ENCODE results near the gene CYP27B1. TPM values are rescaled to one million over a fixed set of nuclear protein-coding genes. Genes with fewer than 3 reads are reported as not detected.

Gene CYP27B1
- total RNA-seq, 1 experiment from 2014 or later = 4.7 TPM

GRCh38 chr12:57781244-57781643 lies 14.4 kb upstream of the CYP27B1 start:
- peaks cover 19% of the 10 kb centered on the region for H3K36me3 ChIP-seq (ENCODE audit: insufficient read depth, low read length, poor library complexity, severe bottlenecking)
- POLR2A ChIA-PET (ENCODE audit: low non-redundant PET) = interaction anchor here (0.6 kb wide), 1 partner anchor 421 kb away, joined by 11 read pairs; no protein-coding TSS in a partner anchor
- H3K4me3 ChIP-seq (ENCODE audit: low read depth, low read length, poor library complexity, severe bottlenecking) = no peak overlapping the region
- BruUV-seq (replicated peaks) = no TSS peak
- no peak overlapping the region for H3K27ac ChIP-seq (ENCODE audit: low read depth, low read length, poor library complexity, severe bottlenecking)
- TF ChIP-seq CTCF (conservative IDR thresholded peaks at IDR 0.05; ENCODE audit: low read depth, low read length) = no peak
- TF ChIP-seq EZH2 (IDR thresholded peaks at IDR 0.05; ENCODE audit: borderline replicate concordance, low read depth, low read length, poor library complexity, severe bottlenecking) = no peak
- no peaks in the 10 kb centered on the region for H3K4me1 ChIP-seq (ENCODE audit: insufficient read depth, low read length, poor library complexity, severe bottlenecking)
- CTCF ChIA-PET = no interaction called here
- H3K9me3 ChIP-seq (ENCODE audit: low read depth, low read length, poor library complexity, severe bottlenecking) = no peaks in the 10 kb centered on the region
- intact Hi-C loops (cut with micrococcal nuclease; ENCODE audit: unreplicated experiment) = no loop called here
- no peaks in the 10 kb centered on the region for H3K27me3 ChIP-seq (replicated peaks; ENCODE audit: insufficient read depth, low read depth, low read length, poor library complexity)
- no peak for DNase-seq (ENCODE audit: low spot score)

GRCh38 chr12:57780284-57780897 lies 13.5 kb upstream of the CYP27B1 start:
- H3K4me3 ChIP-seq (ENCODE audit: low read depth, low read length, poor library complexity, severe bottlenecking) = no peak overlapping the region
- ChIA-PET POLR2A (ENCODE audit: low non-redundant PET) (no interaction called here), CTCF (no interaction called here)
- no peak for DNase-seq (ENCODE audit: low spot score)
- no peaks in the 10 kb centered on the region for H3K27me3 ChIP-seq (replicated peaks; ENCODE audit: insufficient read depth, low read depth, low read length, poor library complexity)
- no peak for TF ChIP-seq EZH2 (IDR thresholded peaks at IDR 0.05; ENCODE audit: borderline replicate concordance, low read depth, low read length, poor library complexity, severe bottlenecking)
- TF ChIP-seq CTCF (conservative IDR thresholded peaks at IDR 0.05; ENCODE audit: low read depth, low read length) = no peak
- no peaks in the 10 kb centered on the region for H3K9me3 ChIP-seq (ENCODE audit: low read depth, low read length, poor library complexity, severe bottlenecking)
- H3K4me1 ChIP-seq (ENCODE audit: insufficient read depth, low read length, poor library complexity, severe bottlenecking) = no peaks in the 10 kb centered on the region
- no TSS peak for BruUV-seq (replicated peaks)
- intact Hi-C loops (cut with micrococcal nuclease; ENCODE audit: unreplicated experiment) = no loop called here
- no peak overlapping the region for H3K27ac ChIP-seq (ENCODE audit: low read depth, low read length, poor library complexity, severe bottlenecking)
- peaks cover 11% of the 10 kb centered on the region for H3K36me3 ChIP-seq (ENCODE audit: insufficient read depth, low read length, poor library complexity, severe bottlenecking)

GRCh38 chr12:57779736-57780135 lies 12.9 kb upstream of the CYP27B1 start:
- no peak overlapping the region for H3K4me3 ChIP-seq (ENCODE audit: low read depth, low read length, poor library complexity, severe bottlenecking)
- POLR2A ChIA-PET (ENCODE audit: low non-redundant PET) = no interaction called here
- no peaks in the 10 kb centered on the region for H3K9me3 ChIP-seq (ENCODE audit: low read depth, low read length, poor library complexity, severe bottlenecking)
- H3K27ac ChIP-seq (ENCODE audit: low read depth, low read length, poor library complexity, severe bottlenecking) = no peak overlapping the region
- H3K4me1 ChIP-seq (ENCODE audit: insufficient read depth, low read length, poor library complexity, severe bottlenecking) = no peaks in the 10 kb centered on the region
- no peaks in the 10 kb centered on the region for H3K27me3 ChIP-seq (replicated peaks; ENCODE audit: insufficient read depth, low read depth, low read length, poor library complexity)
- intact Hi-C loops (cut with micrococcal nuclease; ENCODE audit: unreplicated experiment) = no loop called here
- no peak for DNase-seq (ENCODE audit: low spot score)
- BruUV-seq (replicated peaks) = no TSS peak
- no peak for TF ChIP-seq CTCF (conservative IDR thresholded peaks at IDR 0.05; ENCODE audit: low read depth, low read length)
- TF ChIP-seq EZH2 (IDR thresholded peaks at IDR 0.05; ENCODE audit: borderline replicate concordance, low read depth, low read length, poor library complexity, severe bottlenecking) = no peak
- CTCF ChIA-PET = no interaction called here
- H3K36me3 ChIP-seq (ENCODE audit: insufficient read depth, low read length, poor library complexity, severe bottlenecking) = peaks cover 7% of the 10 kb centered on the region
